GM06990 (cell line): ENCODE measurements around the gene KIAA0930.

Source experiments
- DNase-seq: peaks from one replicate; pipeline ENCODE4 v3.0.0-alpha.2; 2011; ENCODE audit not compliant: insufficient read length; ENCODE audit errors: extremely low read depth
- H3K27me3 ChIP-seq: replicated peaks from 2 replicates; pipeline ENCODE4 v1.6.0; 2011; ENCODE audit warnings: low read length; ENCODE audit not compliant: control insufficient read depth, insufficient read depth
- H3K36me3 ChIP-seq: 2 replicates; pipeline ENCODE4 v1.5.1; 2011; ENCODE audit warnings: low read length; ENCODE audit not compliant: control insufficient read depth, insufficient read depth
- H3K4me3 ChIP-seq: replicated peaks from 2 replicates; pipeline ENCODE4 v1.5.1; 2011; ENCODE audit warnings: low read depth, mild to moderate bottlenecking, control low read depth, low read length
- CTCF ChIP-seq: IDR thresholded peaks from 2 replicates; pipeline ENCODE4 v1.5.1; 2011; ENCODE audit warnings: low read length, control low read depth, mild to moderate bottlenecking, inconsistent platforms; ENCODE audit not compliant: insufficient read depth, poor library complexity, severe bottlenecking

KIAA0930 gene

DNA sequence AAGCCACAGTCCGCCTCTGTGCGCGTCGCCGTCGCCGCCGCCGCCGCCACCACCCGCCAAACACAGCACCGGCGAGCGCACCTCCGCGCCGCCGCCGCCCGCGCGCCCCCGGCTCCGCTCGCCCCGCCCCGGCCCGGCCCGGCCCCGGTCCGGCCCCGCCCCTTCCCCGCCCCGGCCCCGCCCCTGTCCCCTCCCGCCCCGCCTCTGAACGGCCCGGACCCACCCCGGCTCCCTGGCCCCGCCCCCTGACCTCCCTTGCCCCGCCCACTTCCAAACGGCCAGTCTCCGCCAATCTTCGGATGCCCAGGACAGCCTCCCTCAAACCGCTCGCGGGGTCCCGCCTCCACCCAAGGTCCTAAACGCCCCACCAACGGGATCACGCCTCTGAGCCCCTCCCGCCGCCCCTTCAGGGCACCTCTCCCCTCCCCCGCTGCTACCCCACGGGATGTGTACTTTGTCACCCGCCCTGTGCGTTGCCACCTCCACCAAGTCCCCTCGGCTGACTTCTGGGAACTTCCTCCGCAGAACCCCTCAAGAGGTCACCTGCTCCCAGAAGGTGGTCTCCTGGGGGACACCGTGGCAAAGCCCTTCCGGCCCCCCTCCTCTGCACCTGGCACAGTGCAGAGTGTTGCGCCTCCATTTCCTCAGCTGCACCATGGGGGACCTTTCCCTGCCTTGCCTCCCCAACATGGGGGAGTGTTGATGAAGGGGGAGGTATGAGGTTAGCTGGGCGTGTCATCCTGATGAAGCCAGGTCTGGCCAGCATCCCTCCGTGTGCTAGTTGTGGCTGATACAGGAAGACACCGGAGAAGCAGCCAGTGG, at the start of gene KIAA0930:
KIAA0930 (minus strand) TSS at position 85 of the 822 bp plus-strand sequence. CDS start 191 bp downstream, outside the sequence.
- Histone ChIP-seq H3K27me3 (no peaks in the 10 kb centered on the region), H3K36me3 (no peaks in the 10 kb centered on the region; the same call in 1 of the 2 replicates), H3K4me3 (peak within 1 kb of the TSS; percentile 77)
- peak; percentile 77 for DNase-seq
- TF ChIP-seq CTCF: no peak

- no peak for DNase-seq
- Histone ChIP-seq H3K4me3 (no peak overlapping the region), H3K27me3 (no peaks in the 10 kb centered on the region; the same call in 1 of the 2 replicates), H3K36me3 (no peaks in the 10 kb centered on the region)
- no peak for TF ChIP-seq CTCF
Observed at GRCh38 chr22:45286854-45287551, 46.3 kb upstream of the KIAA0930 start.

- TF ChIP-seq CTCF: no peak
- no peak overlapping the region for H3K4me3 ChIP-seq
- no peak for DNase-seq
- H3K27me3 ChIP-seq: no peaks in the 10 kb centered on the region; the same call in 1 of the 2 replicates
- H3K36me3 ChIP-seq: no peaks in the 10 kb centered on the region
Observed at GRCh38 chr22:45285263-45286058, 44.8 kb upstream of the KIAA0930 start.

GRCh38 chr22:45284705-45285262, 44.1 kb upstream of the KIAA0930 start, which contains the start of gene UPK3A:
Gene UPK3A, plus strand, starts transcription at chr22:45284949. Its CDS starts 65 bp downstream, at chr22:45285014.
- TF ChIP-seq CTCF: no peak
- peak; percentile 76 for DNase-seq
- no peaks in the 10 kb centered on the region; the same call in 1 of the 2 replicates for H3K27me3 ChIP-seq
- H3K4me3 ChIP-seq: peak within 1 kb of the TSS; percentile 48
- H3K36me3 ChIP-seq: no peaks in the 10 kb centered on the region

- H3K4me3 ChIP-seq: no peak overlapping the region
- H3K27me3 ChIP-seq: no peaks in the 10 kb centered on the region; the same call in none of the 2 replicates
- no peak for TF ChIP-seq CTCF
- no peaks in the 10 kb centered on the region for H3K36me3 ChIP-seq
- DNase-seq: no peak
Observed at GRCh38 chr22:45281010-45281409, 40.3 kb upstream of the KIAA0930 start.
